ENCODE measurements around the gene ABCA2.
"Not testable (repeated sequence)": the region's sequence is repeated elsewhere in the genome, so short reads cannot be mapped to it uniquely, and the experiment has no call there.

ABCA2 gene

GRCh38 chr9:137069508-137070091 lies 41.6 kb upstream of the ABCA2 start:
- Histone ChIP-seq H3K27ac (ENCODE audit: low read depth, low read length) (no peak overlapping the region), H3K36me3 (ENCODE audit: insufficient read depth, low read length) (no peaks in the 10 kb centered on the region), H2AFZ (ENCODE audit: low read length, unreplicated experiment) (no peak overlapping the region)

GRCh38 chr9:137068539-137069507 lies 40.8 kb upstream of the ABCA2 start:
- H3K36me3 ChIP-seq (ENCODE audit: insufficient read depth, low read length): no peaks in the 10 kb centered on the region
- H2AFZ ChIP-seq (ENCODE audit: low read length, unreplicated experiment): no peak overlapping the region
- no peaks in the 10 kb centered on the region for H3K4me1 ChIP-seq (ENCODE audit: control insufficient read depth, insufficient read depth, low read length, unreplicated experiment)
- no peaks in the 10 kb centered on the region for H3K79me2 ChIP-seq (ENCODE audit: control insufficient read depth, insufficient read depth, low read length, unreplicated experiment)
- no peak overlapping the region for H3K4me3 ChIP-seq (ENCODE audit: low read depth, low read length)
- H3K27me3 ChIP-seq (ENCODE audit: insufficient read depth, low read length): no peaks in the 10 kb centered on the region
- H3K27ac ChIP-seq (ENCODE audit: low read depth, low read length): no peak overlapping the region

More at GRCh38 chr9:137069508-137070091, 41.6 kb upstream of the ABCA2 start:
- peak overlapping the region; percentile 79 for H3K4me3 ChIP-seq (ENCODE audit: low read depth, low read length)
- H3K79me2 ChIP-seq (ENCODE audit: control insufficient read depth, insufficient read depth, low read length, unreplicated experiment): no peaks in the 10 kb centered on the region
- H3K27me3 ChIP-seq (ENCODE audit: insufficient read depth, low read length): no peaks in the 10 kb centered on the region
- no peaks in the 10 kb centered on the region for H3K4me1 ChIP-seq (ENCODE audit: control insufficient read depth, insufficient read depth, low read length, unreplicated experiment)

DNA sequence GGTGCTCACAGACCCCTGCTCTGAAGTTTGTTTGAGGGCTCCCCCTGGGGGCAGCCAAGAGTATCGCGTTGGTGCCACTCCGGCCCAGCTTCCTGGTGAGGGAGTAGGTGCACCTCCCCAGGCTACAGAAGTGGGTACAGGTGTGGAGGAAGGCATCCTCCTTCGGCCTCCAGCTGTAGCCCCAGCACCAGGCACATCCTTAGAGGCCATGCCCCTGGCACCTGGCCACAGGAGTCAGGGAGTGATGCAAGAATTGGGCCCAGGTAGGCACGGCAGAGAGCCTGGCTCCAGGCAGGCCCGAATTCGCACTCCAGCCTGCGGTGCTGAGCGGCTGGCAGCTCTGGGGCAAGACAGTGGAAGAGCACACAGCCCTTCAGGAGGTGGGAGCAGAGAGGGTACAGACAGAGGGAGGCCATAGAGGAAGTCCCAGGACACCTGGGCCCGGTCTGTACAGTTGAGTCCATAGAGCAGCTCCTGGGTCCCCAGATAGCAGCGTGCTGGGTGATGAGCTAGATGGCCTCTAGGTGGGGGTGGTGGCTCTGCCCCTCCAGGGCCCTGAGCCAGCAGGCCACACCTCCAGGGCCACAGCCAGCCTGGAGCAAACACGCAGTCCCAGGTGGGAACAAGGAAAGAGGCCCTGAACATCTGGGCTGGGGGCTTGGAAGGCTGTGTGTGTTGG lies 40.0 kb upstream of the ABCA2 start:
- Histone ChIP-seq H3K27me3 (ENCODE audit: insufficient read depth, low read length) (no peaks in the 10 kb centered on the region), H3K27ac (ENCODE audit: low read depth, low read length) (no peak overlapping the region), H2AFZ (ENCODE audit: low read length, unreplicated experiment) (no peak overlapping the region), H3K36me3 (ENCODE audit: insufficient read depth, low read length) (no peaks in the 10 kb centered on the region), H3K4me1 (ENCODE audit: control insufficient read depth, insufficient read depth, low read length, unreplicated experiment) (no peaks in the 10 kb centered on the region), H3K4me3 (ENCODE audit: low read depth, low read length) (no peak overlapping the region), H3K79me2 (ENCODE audit: control insufficient read depth, insufficient read depth, low read length, unreplicated experiment) (no peaks in the 10 kb centered on the region)

DNA sequence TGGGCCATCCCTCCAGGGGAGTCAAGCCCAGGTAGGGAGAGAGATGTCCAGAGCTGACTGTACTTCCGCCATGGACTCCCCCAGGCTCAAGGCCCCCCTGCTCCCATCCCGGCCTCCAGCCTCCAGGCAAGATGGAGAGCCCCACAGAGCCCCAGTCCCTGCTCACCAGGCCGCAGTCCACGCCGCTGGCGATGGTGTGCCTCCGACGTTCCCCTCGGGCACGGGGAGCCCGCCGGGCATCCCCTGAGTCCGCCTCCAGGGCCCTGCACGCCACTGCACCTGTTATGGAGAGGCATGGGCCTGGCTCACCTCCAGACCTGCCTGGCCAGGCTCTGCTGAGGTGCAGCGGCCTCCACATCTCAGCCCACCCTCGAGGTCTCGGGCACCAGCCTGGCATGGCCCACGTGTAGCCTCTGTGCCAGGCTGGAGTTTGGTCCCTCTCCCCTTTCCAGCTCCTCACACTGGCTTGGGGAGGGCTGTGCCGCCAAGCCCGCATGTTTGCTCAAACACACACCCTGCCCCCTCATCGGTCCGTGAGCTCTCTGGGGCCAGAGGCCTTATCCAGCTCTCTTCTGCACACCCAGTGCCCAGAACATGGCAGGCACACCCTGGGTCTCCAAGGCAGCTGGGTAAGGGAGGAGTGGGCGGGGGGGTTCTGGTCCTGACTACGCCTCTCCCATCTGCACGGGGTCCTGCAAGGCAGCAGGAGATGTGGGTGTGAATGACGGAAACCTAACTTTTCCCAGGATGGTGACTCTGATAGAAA lies 38.2 kb upstream of the ABCA2 start:
- H3K27ac ChIP-seq (ENCODE audit: low read depth, low read length): no peak overlapping the region
- H3K4me1 ChIP-seq (ENCODE audit: control insufficient read depth, insufficient read depth, low read length, unreplicated experiment): no peaks in the 10 kb centered on the region
- no peak overlapping the region for H2AFZ ChIP-seq (ENCODE audit: low read length, unreplicated experiment)
- H3K36me3 ChIP-seq (ENCODE audit: insufficient read depth, low read length): no peaks in the 10 kb centered on the region
- H3K27me3 ChIP-seq (ENCODE audit: insufficient read depth, low read length): no peaks in the 10 kb centered on the region
- H3K79me2 ChIP-seq (ENCODE audit: control insufficient read depth, insufficient read depth, low read length, unreplicated experiment): no peaks in the 10 kb centered on the region
- no peak overlapping the region for H3K4me3 ChIP-seq (ENCODE audit: low read depth, low read length)

- H2AFZ ChIP-seq (ENCODE audit: low read length, unreplicated experiment): no peak overlapping the region
- no peaks in the 10 kb centered on the region for H3K79me2 ChIP-seq (ENCODE audit: control insufficient read depth, insufficient read depth, low read length, unreplicated experiment)
- no peak overlapping the region for H3K27ac ChIP-seq (ENCODE audit: low read depth, low read length)
- no peaks in the 10 kb centered on the region for H3K27me3 ChIP-seq (ENCODE audit: insufficient read depth, low read length)
- H3K4me3 ChIP-seq (ENCODE audit: low read depth, low read length): no peak overlapping the region
- no peaks in the 10 kb centered on the region for H3K4me1 ChIP-seq (ENCODE audit: control insufficient read depth, insufficient read depth, low read length, unreplicated experiment)
- H3K36me3 ChIP-seq (ENCODE audit: insufficient read depth, low read length): no peaks in the 10 kb centered on the region
Measured at GRCh38 chr9:137065336-137065967, 37.4 kb upstream of the ABCA2 start.

DNA sequence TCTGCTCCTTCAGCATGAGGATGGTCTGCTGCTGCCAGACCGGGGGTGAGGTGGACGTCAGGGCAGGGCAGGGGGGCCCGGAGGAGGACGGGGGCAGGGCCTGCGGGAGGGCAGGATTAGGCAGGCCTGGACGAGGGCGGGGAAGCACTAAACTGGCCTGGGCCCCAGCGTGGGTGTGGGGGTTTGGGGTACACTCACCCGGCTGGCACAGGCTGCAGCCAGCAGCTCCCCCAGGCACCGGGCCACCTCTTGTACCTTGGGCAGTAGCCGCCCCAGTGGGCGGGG lies 36.8 kb upstream of the ABCA2 start:
- Histone ChIP-seq H3K79me2 (ENCODE audit: control insufficient read depth, insufficient read depth, low read length, unreplicated experiment) (no peaks in the 10 kb centered on the region), H3K4me1 (ENCODE audit: control insufficient read depth, insufficient read depth, low read length, unreplicated experiment) (no peaks in the 10 kb centered on the region), H3K27me3 (ENCODE audit: insufficient read depth, low read length) (no peaks in the 10 kb centered on the region), H2AFZ (ENCODE audit: low read length, unreplicated experiment) (no peak overlapping the region), H3K4me3 (ENCODE audit: low read depth, low read length) (no peak overlapping the region), H3K36me3 (ENCODE audit: insufficient read depth, low read length) (no peaks in the 10 kb centered on the region), H3K27ac (ENCODE audit: low read depth, low read length) (no peak overlapping the region)

DNA sequence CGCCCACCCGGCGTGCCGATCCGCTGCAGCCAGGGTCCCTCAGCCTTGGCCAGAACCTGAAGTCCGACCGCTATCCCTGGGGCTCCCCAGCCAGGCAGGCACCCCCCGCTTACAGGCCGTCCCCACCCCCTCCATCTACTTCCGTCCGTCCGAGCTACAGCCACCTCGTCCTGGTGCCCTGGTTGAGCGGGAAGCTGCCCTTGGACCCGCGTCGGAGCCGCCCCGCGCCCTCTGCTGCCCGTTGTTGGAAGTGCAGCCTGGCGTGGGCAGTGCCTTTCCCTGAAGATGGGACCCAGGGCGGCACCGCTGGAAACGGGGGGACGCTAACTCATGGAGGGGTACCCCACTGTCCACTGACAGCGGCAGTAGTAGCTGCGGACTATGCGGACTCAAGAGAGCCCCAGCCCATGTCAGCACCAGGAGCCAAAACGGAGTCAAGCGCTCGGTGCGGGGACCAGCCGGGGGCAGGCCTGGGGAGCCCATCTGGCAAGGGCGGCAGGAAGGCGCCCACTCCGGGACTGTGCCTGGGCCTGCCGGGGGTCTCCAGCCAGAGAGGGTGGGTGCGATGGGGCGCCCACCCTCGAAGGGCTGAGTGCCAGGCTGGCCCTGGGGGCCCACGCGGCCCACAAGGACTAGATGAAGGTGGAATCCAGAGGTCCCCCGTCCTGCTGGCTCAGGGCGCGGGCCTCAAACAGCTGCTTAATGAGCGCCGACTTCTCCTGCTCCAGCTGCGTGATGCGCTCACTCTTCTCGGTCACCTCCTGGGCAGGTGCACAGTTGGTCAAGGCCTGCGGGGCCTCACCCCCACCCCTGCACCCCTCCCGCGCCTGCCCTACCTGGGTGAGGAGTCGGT lies 36.2 kb upstream of the ABCA2 start:
- Histone ChIP-seq H3K27ac (ENCODE audit: low read depth, low read length) (no peak overlapping the region), H3K4me1 (ENCODE audit: control insufficient read depth, insufficient read depth, low read length, unreplicated experiment) (no peaks in the 10 kb centered on the region), H2AFZ (ENCODE audit: low read length, unreplicated experiment) (no peak overlapping the region)

DNA sequence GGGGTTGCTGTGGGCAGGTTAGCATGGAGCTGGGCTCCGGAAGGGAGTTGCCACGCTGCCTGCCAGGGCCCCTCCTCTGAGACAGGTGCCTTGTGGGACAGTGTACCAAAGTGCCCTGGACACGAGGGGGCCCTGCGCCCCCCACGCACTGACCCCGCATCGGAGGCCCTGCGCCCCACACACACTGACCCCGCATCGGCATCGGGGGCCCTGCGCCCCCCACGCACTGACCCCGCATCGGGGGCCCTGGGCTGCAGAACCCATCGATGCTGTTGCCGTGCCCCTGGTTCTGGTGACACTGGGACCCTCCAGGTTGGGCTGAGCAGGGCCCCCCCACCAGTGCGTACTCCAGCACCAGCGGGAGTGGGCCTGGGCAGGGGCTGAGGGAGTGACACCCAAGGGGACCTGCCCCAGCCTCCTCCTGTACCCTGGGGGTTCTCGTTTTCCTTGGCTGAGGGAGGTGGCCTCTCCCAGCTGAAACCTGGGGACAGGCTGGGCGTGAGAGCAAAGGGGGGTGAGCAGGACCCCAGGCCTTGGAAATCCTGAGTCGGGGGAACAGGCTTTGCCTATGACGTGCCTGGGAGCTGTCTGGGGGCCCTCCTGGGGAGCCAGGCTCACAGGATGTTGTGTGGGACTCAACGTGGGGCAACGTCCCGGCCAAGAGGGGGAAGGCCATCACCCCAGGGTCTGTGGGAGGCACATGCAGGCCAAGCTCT lies 35.4 kb upstream of the ABCA2 start:
- no peaks in the 10 kb centered on the region for H3K4me1 ChIP-seq (ENCODE audit: control insufficient read depth, insufficient read depth, low read length, unreplicated experiment)
- no peaks in the 10 kb centered on the region for H3K36me3 ChIP-seq (ENCODE audit: insufficient read depth, low read length)
- H3K27ac ChIP-seq (ENCODE audit: low read depth, low read length): no peak overlapping the region
- no peak overlapping the region for H2AFZ ChIP-seq (ENCODE audit: low read length, unreplicated experiment)
- no peaks in the 10 kb centered on the region for H3K79me2 ChIP-seq (ENCODE audit: control insufficient read depth, insufficient read depth, low read length, unreplicated experiment)
- H3K27me3 ChIP-seq (ENCODE audit: insufficient read depth, low read length): no peaks in the 10 kb centered on the region
- H3K4me3 ChIP-seq (ENCODE audit: low read depth, low read length): no peak overlapping the region

More for the DNA sequence above, 36.2 kb upstream of the ABCA2 start:
- Histone ChIP-seq H3K4me3 (ENCODE audit: low read depth, low read length) (no peak overlapping the region), H3K79me2 (ENCODE audit: control insufficient read depth, insufficient read depth, low read length, unreplicated experiment) (no peaks in the 10 kb centered on the region), H3K27me3 (ENCODE audit: insufficient read depth, low read length) (no peaks in the 10 kb centered on the region), H3K36me3 (ENCODE audit: insufficient read depth, low read length) (no peaks in the 10 kb centered on the region)

DNA sequence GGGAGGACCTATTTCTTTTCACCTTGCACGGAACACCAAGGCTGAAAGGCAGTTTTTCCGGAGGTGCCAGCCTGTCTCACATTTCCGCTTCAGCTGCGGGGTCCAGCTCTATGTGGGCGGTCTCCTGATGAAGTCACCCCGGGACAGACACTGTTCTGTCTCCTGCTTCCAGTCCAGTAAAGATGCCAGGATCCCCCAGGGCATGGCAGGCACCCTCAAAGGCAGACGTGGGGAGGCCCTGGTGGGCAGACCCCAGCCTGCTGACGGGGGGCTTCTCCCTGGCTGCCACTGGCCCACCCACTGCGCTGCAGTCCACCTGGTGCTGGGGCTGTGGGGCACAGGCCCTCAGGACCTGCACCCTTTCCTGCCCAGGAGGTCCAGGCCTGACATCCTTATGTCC lies 34.8 kb upstream of the ABCA2 start:
- H3K27me3 ChIP-seq (ENCODE audit: insufficient read depth, low read length); H3K4me1 ChIP-seq (ENCODE audit: control insufficient read depth, insufficient read depth, low read length, unreplicated experiment); H3K4me3 ChIP-seq (ENCODE audit: low read depth, low read length): not testable (repeated sequence)

More for the DNA sequence above, 34.8 kb upstream of the ABCA2 start:
- H3K36me3 ChIP-seq (ENCODE audit: insufficient read depth, low read length); H3K79me2 ChIP-seq (ENCODE audit: control insufficient read depth, insufficient read depth, low read length, unreplicated experiment); H3K27ac ChIP-seq (ENCODE audit: low read depth, low read length); H2AFZ ChIP-seq (ENCODE audit: low read length, unreplicated experiment): not testable (repeated sequence)
